Caco-2 (cell line): ENCODE measurements around the gene CLDND2. TPM values are rescaled to one million over a fixed set of nuclear protein-coding genes. Genes with fewer than 3 reads are reported as not detected.

Experiments
- BruUV-seq: library from RNA; stranded (reverse); fragments of 400-500 nt; replicated peaks from 2 replicates; lab custom pipeline; 2021; lab: Mats Ljungman, UMichigan
- CTCF ChIA-PET: fragments of 300-600 bp; sonication (Branson Sonifier 250); formaldehyde crosslinking; loops from one replicate; lab custom pipeline; 2022; ENCODE audit warnings: antibody characterized with exemption; lab: Charles Lee
- POLR2A ChIA-PET: fragments of 300-600 bp; sonication (Branson Sonifier 250); formaldehyde crosslinking; loops from one replicate; lab custom pipeline; 2022; ENCODE audit warnings: antibody characterized with exemption; lab: Charles Lee
- DNase-seq, 2 experiments: peaks; one replicate each; pipeline versions ENCODE4 v3.0.0 to v3.0.0-alpha.2; 2020 to 2022
- H3K27me3 ChIP-seq: replicated peaks from 2 replicates; pipeline ENCODE4 v1.6.0; 2011; ENCODE audit warnings: low read length; ENCODE audit not compliant: control insufficient read depth, insufficient read depth
- H3K36me3 ChIP-seq: 2 replicates; pipeline ENCODE4 v1.5.1; 2011; ENCODE audit warnings: low read length; ENCODE audit not compliant: control insufficient read depth, insufficient read depth
- H3K4me1 ChIP-seq: fragments of 250-450 bp; sonication (Bioruptor Pico); 2 replicates; pipeline ENCODE4 v1.5.1; 2020; ENCODE audit warnings: mild to moderate bottlenecking
- H3K4me3 ChIP-seq: 2 replicates; pipeline ENCODE4 v1.5.1; 2011; ENCODE audit warnings: low read depth, mild to moderate bottlenecking, control low read depth, low read length
- H3K9me3 ChIP-seq: fragments of 250-450 bp; sonication (Bioruptor Pico); 2 replicates; pipeline ENCODE4 v1.5.1; 2020; ENCODE audit warnings: mild to moderate bottlenecking, moderate library complexity
- H3K27ac Mint-ChIP-seq: one replicate; pipeline ENCODE4 v1.8.0; 2022; ENCODE audit warnings: mixed read lengths; ENCODE audit not compliant: unreplicated experiment
- H3K27me3 Mint-ChIP-seq: one replicate; pipeline ENCODE4 v1.8.0; 2022; ENCODE audit warnings: mixed read lengths; ENCODE audit not compliant: insufficient read depth, unreplicated experiment
- H3K36me3 Mint-ChIP-seq: one replicate; pipeline ENCODE4 v1.8.0; 2022; ENCODE audit warnings: mild to moderate bottlenecking, mixed read lengths; ENCODE audit not compliant: insufficient read depth, unreplicated experiment
- H3K4me1 Mint-ChIP-seq: one replicate; pipeline ENCODE4 v1.8.0; 2022; ENCODE audit warnings: low read depth, mixed read lengths; ENCODE audit not compliant: unreplicated experiment
- H3K4me3 Mint-ChIP-seq: one replicate; pipeline ENCODE4 v1.8.0; 2022; ENCODE audit warnings: mild to moderate bottlenecking, moderate library complexity, mixed read lengths; ENCODE audit not compliant: unreplicated experiment
- H3K9me3 Mint-ChIP-seq: one replicate; pipeline ENCODE4 v1.8.0; 2022; ENCODE audit warnings: mixed read lengths; ENCODE audit not compliant: unreplicated experiment
- CTCF ChIP-seq, 2 experiments: fragments of 200-600 bp in 1 of 2; IDR thresholded peaks; 1 replicate in 1 of 2; 2 replicates in 1 of 2; pipeline versions ENCODE4 v1.5.1 to v1.8.0; 2011 to 2022; ENCODE audit warnings: antibody characterized with exemption in 1 of 2, control low read depth in 1 of 2, inconsistent platforms in 1 of 2, low read depth in 1 of 2, low read length in 1 of 2, mild to moderate bottlenecking in 1 of 2, moderate library complexity in 1 of 2; ENCODE audit not compliant: insufficient read depth in 1 of 2, severe bottlenecking in 1 of 2, unreplicated experiment in 1 of 2
- intact Hi-C: fragments of 100-400 bp; cut with micrococcal nuclease; formaldehyde crosslinking; loops from one replicate; pipeline ENCODE4 v1.10.0; 2022; ENCODE audit not compliant: unreplicated experiment
- total RNA-seq: library from RNA; stranded (reverse); gene quantifications from 2 replicates; pipeline ENCODE4 v1.2.3, GENCODE V29; 2022

Gene CLDND2
- total RNA-seq, 1 experiment from 2014 or later: 1.6 TPM

- H3K9me3 ChIP-seq: peaks cover 6% of the 10 kb centered on the region
- TF ChIP-seq CTCF (IDR thresholded peaks at IDR 0.05; ENCODE audit: insufficient read depth in 1 of 2, low read depth in 1 of 2, low read length in 1 of 2, severe bottlenecking in 1 of 2, unreplicated experiment in 1 of 2): no peak
- H3K27me3 ChIP-seq: no peaks in the 10 kb centered on the region
- Mint-ChIP-seq H3K27me3 (peaks cover 6% of the 10 kb centered on the region), H3K27ac (no peak overlapping the region), H3K9me3 (peaks cover 15% of the 10 kb centered on the region), H3K4me1 (no peaks in the 10 kb centered on the region), H3K36me3 (no peaks in the 10 kb centered on the region), H3K4me3 (no peak overlapping the region)
- no peaks in the 10 kb centered on the region for H3K4me1 ChIP-seq
- no TSS peak for BruUV-seq
- no peak for DNase-seq
- intact Hi-C loops: no loop called here
- H3K4me3 ChIP-seq: no peak overlapping the region
- no peaks in the 10 kb centered on the region for H3K36me3 ChIP-seq
- ChIA-PET POLR2A (no interaction called here), CTCF (no interaction called here)
Measured at GRCh38 chr19:51317376-51317775, 51.4 kb downstream of the CLDND2 start.

Other genes starting within 250 kb of the CLDND2 start
- not detected in 2 replicates for gene SIGLEC9, start 244.1 kb downstream of the CLDND2 start, total RNA-seq
- not detected in 2 replicates for gene SIGLEC7, start 226.7 kb downstream of the CLDND2 start, total RNA-seq
- not detected in 2 replicates for gene CD33, start 143.9 kb downstream of the CLDND2 start, total RNA-seq
- not detected in 2 replicates for gene SIGLECL1, start 117.9 kb downstream of the CLDND2 start, total RNA-seq
- gene IGLON5, start 57.4 kb downstream of the CLDND2 start, total RNA-seq: not detected in 2 replicates
- 4.5 and 5.0 TPM in 2 replicates for gene VSIG10L, start 26.9 kb downstream of the CLDND2 start, total RNA-seq
- 228 and 239 TPM in 2 replicates for gene ETFB, start 2.6 kb downstream of the CLDND2 start, total RNA-seq
- not detected in 2 replicates for gene NKG7, start 3.7 kb upstream of the CLDND2 start, total RNA-seq
- not detected in 2 replicates for gene LIM2, start 19.0 kb upstream of the CLDND2 start, total RNA-seq
- gene C19orf84, start 21.6 kb upstream of the CLDND2 start, total RNA-seq: not detected in 2 replicates
- not detected in 2 replicates for gene SIGLEC10, start 48.6 kb upstream of the CLDND2 start, total RNA-seq
- not detected in 2 replicates for gene SIGLEC8, start 89.5 kb upstream of the CLDND2 start, total RNA-seq
- gene CEACAM18, start 109.5 kb upstream of the CLDND2 start, total RNA-seq: 0.79 TPM in 1 of 2 replicates, not detected in the other
- gene SIGLEC12, start 132.8 kb upstream of the CLDND2 start, total RNA-seq: not detected in 2 replicates
- gene SIGLEC6, start 162.7 kb upstream of the CLDND2 start, total RNA-seq: 10.0 and 14.3 TPM in 2 replicates
- gene ZNF175, start 202.3 kb upstream of the CLDND2 start, total RNA-seq: 8.7 and 11.5 TPM in 2 replicates